H1 (cell line): ENCODE measurements around the gene LUZP1. TPM values are rescaled to one million over a fixed set of nuclear protein-coding genes. Genes with fewer than 3 reads are reported as not detected.

Source experiments
- CTCF ChIA-PET: fragments of 300-600 bp; sonication (Branson Sonifier 250); formaldehyde crosslinking; loops from one replicate; lab custom pipeline; 2021; ENCODE audit not compliant: partially characterized antibody; lab: Charles Lee
- POLR2A ChIA-PET: fragments of 300-600 bp; sonication (Branson Sonifier 250); formaldehyde crosslinking; loops from one replicate; lab custom pipeline; 2021; ENCODE audit warnings: inconsistent platforms; ENCODE audit not compliant: partially characterized antibody; lab: Charles Lee
- DNase-seq, 2 experiments: peaks; one replicate each; pipeline versions ENCODE4 v3.0.0 to v3.0.0-alpha.2; 2010 to 2022; ENCODE audit warnings: low spot score in 2 of 2, low read depth in 1 of 2, mixed read lengths in 1 of 2
- FAIRE-seq: peaks from 2 replicates; lab custom pipeline; 2011; peaks lifted over from hg19 to GRCh38; lab: Jason Lieb, UNC
- H2AFZ ChIP-seq: 2 replicates; pipeline ENCODE4 v1.8.1; 2012; ENCODE audit warnings: low read length, inconsistent platforms
- H2AK5ac ChIP-seq: 2 replicates; pipeline ENCODE4 v1.6.1; 2013; ENCODE audit warnings: low read depth, low read length
- H2BK120ac ChIP-seq: replicated peaks from 2 replicates; pipeline ENCODE3; 2013; ENCODE audit warnings: low read depth, low read length, inconsistent platforms
- H2BK12ac ChIP-seq: 2 replicates; pipeline ENCODE4 v1.6.1; 2013; ENCODE audit warnings: low read depth, low read length
- H2BK15ac ChIP-seq: 2 replicates; pipeline ENCODE4 v1.6.1; 2013; ENCODE audit warnings: low read length
- H2BK20ac ChIP-seq: 2 replicates; pipeline ENCODE4 v1.6.1; 2013; ENCODE audit warnings: low read length
- H2BK5ac ChIP-seq: 2 replicates; pipeline ENCODE4 v1.6.1; 2013; ENCODE audit warnings: low read depth, low read length
- H3K14ac ChIP-seq: 2 replicates; pipeline ENCODE4 v1.6.1; 2013; ENCODE audit warnings: inconsistent platforms; ENCODE audit not compliant: insufficient read length
- H3K18ac ChIP-seq: 2 replicates; pipeline ENCODE4 v1.6.1; 2013; ENCODE audit warnings: low read length; ENCODE audit errors: extremely low read depth
- H3K23ac ChIP-seq: 2 replicates; pipeline ENCODE4 v1.6.1; 2013; ENCODE audit warnings: inconsistent platforms; ENCODE audit not compliant: insufficient read length
- H3K23me2 ChIP-seq: 2 replicates; pipeline ENCODE4 v1.6.1; 2013; ENCODE audit warnings: low read depth, low read length
- H3K27ac ChIP-seq: 2 replicates; pipeline ENCODE4 v1.6.1; 2011; ENCODE audit warnings: low read depth, low read length, inconsistent platforms
- H3K27me3 ChIP-seq, 4 experiments: replicated peaks in 1 of 4; 1 replicate in 1 of 4; 2 replicates in 3 of 4; pipeline versions ENCODE4 v1.6.1 to v1.8.1; 2011 to 2013; ENCODE audit warnings: low read length in 3 of 4, mild to moderate bottlenecking in 3 of 4, inconsistent platforms in 2 of 4, mixed read lengths in 2 of 4, moderate library complexity in 1 of 4; ENCODE audit not compliant: control insufficient read depth in 3 of 4, insufficient read depth in 3 of 4; ENCODE audit errors: extremely low read depth in 1 of 4
- H3K36me3 ChIP-seq, 4 experiments: 2 replicates each; pipeline versions ENCODE4 v1.6.1 to v1.8.1; 2011 to 2013; ENCODE audit warnings: mild to moderate bottlenecking in 4 of 4, low read length in 3 of 4, moderate library complexity in 2 of 4, control low read depth in 1 of 4, inconsistent platforms in 1 of 4; ENCODE audit not compliant: insufficient read depth in 4 of 4, control insufficient read depth in 2 of 4
- H3K4ac ChIP-seq: replicated peaks from 2 replicates; pipeline ENCODE3; 2013; ENCODE audit warnings: low read length, low read depth, mixed read lengths, inconsistent platforms; ENCODE audit not compliant: insufficient read length
- H3K4me1 ChIP-seq, 4 experiments: replicated peaks in 1 of 4; 1 replicate in 1 of 4; 2 replicates in 3 of 4; pipeline versions ENCODE4 v1.6.1 to v1.8.1; 2011 to 2013; ENCODE audit warnings: low read length in 3 of 4, inconsistent platforms in 2 of 4, mixed read lengths in 1 of 4; ENCODE audit not compliant: insufficient read depth in 4 of 4, control insufficient read depth in 3 of 4
- H3K4me2 ChIP-seq, 2 experiments: 2 replicates each; pipeline versions ENCODE4 v1.6.1 to v1.8.1; 2011 to 2013; ENCODE audit warnings: low read depth in 2 of 2, low read length in 2 of 2, control low read depth in 1 of 2, inconsistent platforms in 1 of 2, mild to moderate bottlenecking in 1 of 2; ENCODE audit not compliant: insufficient read depth in 1 of 2
- H3K4me3 ChIP-seq, 4 experiments: fragments of 200-600, 300-600 bp in 1 of 4; sonication (generic), shearing (Covaris generic), sonication (Bioruptor Twin) in 1 of 4; 2 replicates each; pipeline versions ENCODE4 v1.5.1 to v1.8.1; 2011 to 2016; ENCODE audit warnings: low read length in 4 of 4, low read depth in 3 of 4, control low read depth in 2 of 4, inconsistent platforms in 2 of 4, mild to moderate bottlenecking in 2 of 4, mixed read lengths in 1 of 4, moderate library complexity in 1 of 4; ENCODE audit not compliant: insufficient read depth in 2 of 4; ENCODE audit errors: extremely low read depth in 1 of 4
- H3K56ac ChIP-seq: replicated peaks from 2 replicates; pipeline ENCODE3; 2013; ENCODE audit warnings: low read depth, mild to moderate bottlenecking, mixed read lengths, low read length, inconsistent platforms; ENCODE audit not compliant: insufficient read length
- H3K79me1 ChIP-seq: 2 replicates; pipeline ENCODE4 v1.6.1; 2013; ENCODE audit warnings: low read depth, low read length, control low read depth
- H3K79me2 ChIP-seq, 2 experiments: 2 replicates each; pipeline versions ENCODE4 v1.6.1 to v1.8.1; 2012 to 2013; ENCODE audit warnings: low read length in 2 of 2, mild to moderate bottlenecking in 2 of 2, inconsistent platforms in 1 of 2; ENCODE audit not compliant: insufficient read depth in 2 of 2, control insufficient read depth in 1 of 2
- H3K9ac ChIP-seq, 4 experiments: replicated peaks in 1 of 4; 1 replicate in 1 of 4; 2 replicates in 3 of 4; pipeline versions ENCODE4 v1.6.1 to v1.8.1; 2011 to 2013; ENCODE audit warnings: low read depth in 3 of 4, low read length in 3 of 4, control low read depth in 2 of 4, mild to moderate bottlenecking in 2 of 4, moderate library complexity in 2 of 4, inconsistent platforms in 1 of 4; ENCODE audit errors: extremely low read depth in 1 of 4
- H3K9me3 ChIP-seq, 2 experiments: 2 replicates each; pipeline versions ENCODE4 v1.6.1 to v1.8.1; 2012 to 2013; ENCODE audit warnings: mild to moderate bottlenecking in 2 of 2, moderate library complexity in 2 of 2, control low read depth in 1 of 2, inconsistent platforms in 1 of 2, low read depth in 1 of 2, low read length in 1 of 2, mixed read lengths in 1 of 2; ENCODE audit not compliant: insufficient read depth in 2 of 2
- H4K20me1 ChIP-seq, 2 experiments: replicated peaks in 1 of 2; 2 replicates each; pipeline versions ENCODE3 to v1.8.1; 2011 to 2013; ENCODE audit warnings: inconsistent platforms in 2 of 2, low read length in 2 of 2, mild to moderate bottlenecking in 1 of 2; ENCODE audit not compliant: insufficient read depth in 2 of 2, control insufficient read depth in 1 of 2
- H4K5ac ChIP-seq: 2 replicates; pipeline ENCODE4 v1.6.1; 2013; ENCODE audit warnings: low read length, low read depth, mixed read lengths, inconsistent platforms; ENCODE audit not compliant: insufficient read length
- H4K8ac ChIP-seq: 2 replicates; pipeline ENCODE4 v1.8.0; 2013; ENCODE audit warnings: mild to moderate bottlenecking, moderate library complexity, low read length, inconsistent platforms; ENCODE audit not compliant: insufficient read depth; ENCODE audit errors: extremely low read depth
- H4K91ac ChIP-seq: replicated peaks from 2 replicates; pipeline ENCODE3; 2013; ENCODE audit warnings: low read length, mixed read lengths, inconsistent platforms; ENCODE audit not compliant: insufficient read length
- BACH1 ChIP-seq: IDR thresholded peaks from 2 replicates; pipeline ENCODE4 v1.6.1; 2012; ENCODE audit warnings: low read length, improper control_type of control experiment
- CBX5 ChIP-seq: fragments of 300-800, 300-1000 bp; sonication (generic); IDR thresholded peaks from 2 replicates; pipeline ENCODE4 v1.7.1; 2016; ENCODE audit warnings: antibody characterized with exemption, low read length, low read depth
- CTBP2 ChIP-seq: IDR thresholded peaks from 2 replicates; pipeline ENCODE4 v1.7.0; 2011; ENCODE audit warnings: borderline replicate concordance, mild to moderate bottlenecking, moderate library complexity, mixed read lengths, low read length; ENCODE audit not compliant: insufficient read depth, insufficient read length
- JUN ChIP-seq: IDR thresholded peaks from 2 replicates; pipeline ENCODE4 v1.6.1; 2011; ENCODE audit warnings: low read depth, mild to moderate bottlenecking, improper control_type of control experiment, low read length
- RNF2 ChIP-seq: fragments of 200-900, 300-1000 bp; sonication (generic); IDR thresholded peaks from 2 replicates; pipeline ENCODE4 v1.7.1; 2016; ENCODE audit warnings: borderline replicate concordance, low read depth, mild to moderate bottlenecking, antibody characterized with exemption, low read length; ENCODE audit not compliant: poor library complexity, severe bottlenecking; ENCODE audit errors: missing control alignments
- SAP30 ChIP-seq: fragments of 300-600 bp; sonication (generic); IDR thresholded peaks from 2 replicates; pipeline ENCODE4 v1.7.1; 2012; ENCODE audit warnings: low read length, moderate library complexity, mild to moderate bottlenecking, inconsistent platforms; ENCODE audit not compliant: insufficient read depth, insufficient replicate concordance
- SRF ChIP-seq: IDR thresholded peaks from 2 replicates; pipeline ENCODE4 v1.6.1; 2011; ENCODE audit warnings: mild to moderate bottlenecking, low read depth, low read length, moderate library complexity
- TAF7 ChIP-seq: optimal IDR thresholded peaks from 2 replicates; pipeline ENCODE3; 2011; ENCODE audit warnings: low read depth, mild to moderate bottlenecking, inconsistent platforms, low read length, moderate library complexity, borderline replicate concordance
- YY1 ChIP-seq: IDR thresholded peaks from 2 replicates; pipeline ENCODE4 v1.6.1; 2011; ENCODE audit warnings: low read depth, mild to moderate bottlenecking, low read length
- WGBS, 2 experiments: shearing (Covaris generic) in 1 of 2; methylation state at CpG; one replicate each; pipeline versions ENCODE4 v1.1.6 to v1.1.7; 2013 to 2015; ENCODE audit warnings: low lambda C conversion rate in 2 of 2, mixed read lengths in 2 of 2, inconsistent platforms in 1 of 2, low coverage in 1 of 2, missing lambda C conversion rate in 1 of 2; ENCODE audit not compliant: insufficient replicate concordance in 2 of 2, insufficient coverage in 1 of 2, insufficient read length in 1 of 2; ENCODE audit errors: extremely low coverage in 1 of 2, missing lambda C conversion rate in 1 of 2; 5-methylcytosine and 5-hydroxymethylcytosine counted together
- polyA plus RNA-seq, 7 experiments: library from polyadenylated mRNA; depleted of rRNA in 3 of 7; stranded (reverse) in 5 of 7; unstranded in 2 of 7; fragments of >200 nt in 5 of 7; fragments of 200-250 nt in 2 of 7; gene quantifications; 1 replicate in 5 of 7; 2 replicates in 1 of 7; 4 replicates in 1 of 7; pipeline versions ENCODE4 v1.2.1 to v1.2.3, GENCODE V29; 2011 to 2013; ENCODE audit warnings: missing spikeins in 2 of 7, mixed read lengths in 2 of 7
- total RNA-seq: library from RNA; stranded (reverse); fragmentation: NEBNext Ultra II Directional; extraction: Animal tissue kit (Norgen Biotek cat#: 25700); gene quantifications from 2 replicates; pipeline ENCODE4 v1.2.1, GENCODE V29; 2021
- TF ChIP-seq, protein P1 (sequence below): IDR thresholded peaks from 2 replicates; pipeline ENCODE4 v1.6.1; 2011; ENCODE audit warnings: low read depth, mild to moderate bottlenecking, low read length; ENCODE audit not compliant: insufficient read depth
- TF ChIP-seq, protein P2 (sequence below): IDR thresholded peaks from 2 replicates; pipeline ENCODE4 v1.6.1; 2012; ENCODE audit warnings: inconsistent platforms

Gene LUZP1
- total and polyA plus RNA-seq, 2 of the 8 experiments (the other 6 are each of a cell fraction or from before 2014, with no cell fraction given) = 14.0 to 60.5 TPM

DNA sequence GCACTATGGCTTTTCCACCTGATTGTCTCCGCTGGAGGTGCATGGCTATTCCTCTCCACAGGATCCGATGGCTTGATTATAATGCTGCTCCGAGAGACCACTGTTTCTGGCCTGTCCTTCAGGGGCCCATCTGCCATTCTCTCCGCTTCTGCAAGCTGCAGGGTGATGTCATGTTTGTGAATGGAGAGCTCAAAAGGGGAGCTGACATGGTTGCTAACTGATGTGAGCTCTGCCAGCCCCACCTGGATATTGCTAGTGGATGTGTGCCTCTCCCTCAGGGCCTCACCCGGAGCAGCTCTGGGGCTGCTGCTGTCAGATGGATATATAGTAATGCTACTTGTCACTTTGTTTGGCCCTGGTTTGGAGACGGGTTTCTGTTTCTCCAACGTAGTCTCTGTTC is 77.1 kb downstream of the LUZP1 start:
- no peak overlapping the region for H4K91ac ChIP-seq
- peaks cover 17 to 72% (median 48%) of the 10 kb centered on the region in 4 experiments; a peak in 7 of 8 replicates for H3K36me3 ChIP-seq
- peaks cover 0 to 4% of the 10 kb centered on the region in 2 experiments; a peak in 1 of 4 replicates for H3K79me2 ChIP-seq
- H3K9ac ChIP-seq = no peak overlapping the region
- H3K23me2 ChIP-seq = no peaks in the 10 kb centered on the region
- 0 out of 2 replicates have a peak, but pooled peaks cover 3% of the 10 kb centered on the region for H3K79me1 ChIP-seq
- no peak overlapping the region for H3K23ac ChIP-seq
- DNase-seq = no peak
- no peak overlapping the region for H2BK20ac ChIP-seq
- no peak overlapping the region for H3K4ac ChIP-seq
- H2AK5ac ChIP-seq = no peak overlapping the region
- no peak overlapping the region; the same call in 1 of the 2 replicates for H4K8ac ChIP-seq
- peaks cover 2% of the 10 kb centered on the region in 2 experiments for H4K20me1 ChIP-seq
- FAIRE-seq = no peak
- H2BK120ac ChIP-seq = no peak overlapping the region
- ChIA-PET CTCF (interaction anchor here (1.2 to 27.1 kb wide), 3 partner anchors 11 to 121 kb away, joined by 3 to 705 read pairs (median 15); partner anchors contain the start of gene LUZP1), POLR2A (interaction anchor here (1.6 kb wide), 1 partner anchor 20 kb away, joined by 4 read pairs; no protein-coding TSS in a partner anchor)
- H2BK12ac ChIP-seq = no peak overlapping the region
- H3K9me3 ChIP-seq = no peaks in the 10 kb centered on the region
- no peak overlapping the region for H4K5ac ChIP-seq
- no peak overlapping the region for H2BK15ac ChIP-seq
- no peak overlapping the region for H3K14ac ChIP-seq
- no peak overlapping the region for H3K18ac ChIP-seq
- no peaks in the 10 kb centered on the region for H3K27me3 ChIP-seq
- no peak overlapping the region for H2AFZ ChIP-seq
- no peak overlapping the region for H2BK5ac ChIP-seq
- no peak overlapping the region for H3K4me3 ChIP-seq
- H3K4me2 ChIP-seq = no peak overlapping the region
- no peak overlapping the region for H3K27ac ChIP-seq
- 98% methylated on average over 7 of the region's 7 CpGs; no CpG with 5 or more reads in 1 of the 2 experiments for WGBS, 2 experiments
- H3K56ac ChIP-seq = no peak overlapping the region
- H3K4me1 ChIP-seq = no peaks in the 10 kb centered on the region; a peak in 1 of 7 replicates
- TF ChIP-seq JUN = no peak
- no peak for TF ChIP-seq CBX5
- no peak for TF ChIP-seq TAF7
- no peak for TF ChIP-seq YY1
- no peak for TF ChIP-seq SRF
- TF ChIP-seq RNF2 = no peak
- TF ChIP-seq, protein P1, sequence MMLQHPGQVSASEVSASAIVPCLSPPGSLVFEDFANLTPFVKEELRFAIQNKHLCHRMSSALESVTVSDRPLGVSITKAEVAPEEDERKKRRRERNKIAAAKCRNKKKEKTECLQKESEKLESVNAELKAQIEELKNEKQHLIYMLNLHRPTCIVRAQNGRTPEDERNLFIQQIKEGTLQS = no peak
- no peak for TF ChIP-seq SAP30
- TF ChIP-seq, protein P2, sequence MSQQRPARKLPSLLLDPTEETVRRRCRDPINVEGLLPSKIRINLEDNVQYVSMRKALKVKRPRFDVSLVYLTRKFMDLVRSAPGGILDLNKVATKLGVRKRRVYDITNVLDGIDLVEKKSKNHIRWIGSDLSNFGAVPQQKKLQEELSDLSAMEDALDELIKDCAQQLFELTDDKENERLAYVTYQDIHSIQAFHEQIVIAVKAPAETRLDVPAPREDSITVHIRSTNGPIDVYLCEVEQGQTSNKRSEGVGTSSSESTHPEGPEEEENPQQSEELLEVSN = no peak
- TF ChIP-seq BACH1 = no peak
- TF ChIP-seq CTBP2 = no peak
